ENCODE measurements around the gene KERA. TPM values are rescaled to one million over a fixed set of nuclear protein-coding genes. Genes with fewer than 3 reads are reported as not detected.

KERA gene
- polyA plus RNA-seq, 3 donors = not detected

DNA sequence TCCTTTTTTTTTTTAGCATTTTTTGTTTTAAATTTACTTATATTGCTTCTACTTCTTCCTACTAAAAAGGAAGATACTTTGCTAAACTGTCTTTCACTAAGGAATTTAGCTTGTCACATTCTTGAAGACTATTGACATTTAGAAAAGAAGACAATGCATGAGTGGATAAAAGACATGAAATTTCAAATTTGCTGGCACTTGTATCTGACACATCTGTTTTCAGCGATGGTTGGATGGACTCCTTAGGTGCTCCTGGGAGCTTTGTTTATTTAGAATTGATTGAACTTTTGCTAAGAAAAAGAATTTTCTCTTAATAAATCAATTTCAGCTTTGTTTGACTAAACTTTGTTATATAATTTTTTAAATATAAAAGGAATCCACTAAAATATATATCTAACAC is 3.3 kb upstream of the KERA start:
- Mint-ChIP-seq H3K27ac (no peak overlapping the region), H3K4me3 (no peak overlapping the region), H3K9me3 (no peaks in the 10 kb centered on the region), H3K4me1 (no peaks in the 10 kb centered on the region), H3K27me3 (ENCODE audit: low read depth in 3 of 3) (no peaks in the 10 kb centered on the region), H3K36me3 (no peaks in the 10 kb centered on the region)
- intact Hi-C loops (cut with micrococcal nuclease) = no loop called here
- Histone ChIP-seq H3K79me2 (ENCODE audit: insufficient read depth, low read length) (no peaks in the 10 kb centered on the region), H3K36me3 (replicated peaks in 1 of 2; ENCODE audit: control insufficient read depth in 1 of 2, insufficient read depth in 2 of 2, low read length in 2 of 2) (no peaks in the 10 kb centered on the region), H4K20me1 (ENCODE audit: insufficient read depth, low read length) (no peaks in the 10 kb centered on the region), H3K9me3 (replicated peaks in 1 of 2; ENCODE audit: control insufficient read depth in 1 of 2, insufficient read depth in 1 of 2, low read length in 2 of 2) (no peaks in the 10 kb centered on the region), H3K4me3 (replicated peaks in 1 of 3; ENCODE audit: low read depth in 2 of 3, low read length in 3 of 3) (no peak overlapping the region), H3K27ac (ENCODE audit: low read depth in 1 of 2, low read length in 2 of 2) (no peak overlapping the region), H3K4me1 (ENCODE audit: control insufficient read depth in 1 of 2, insufficient read depth in 2 of 2, low read length in 2 of 2) (no peaks in the 10 kb centered on the region), H3K4me2 (replicated peaks; ENCODE audit: extremely low read depth, low read length, poor library complexity, severe bottlenecking) (no peak overlapping the region), H3K9ac (ENCODE audit: insufficient read depth, low read length, poor library complexity, severe bottlenecking) (no peak overlapping the region), H3K27me3 (ENCODE audit: control insufficient read depth in 2 of 2, insufficient read depth in 2 of 2, low read length in 2 of 2) (no peaks in the 10 kb centered on the region), H2AFZ (ENCODE audit: insufficient read depth, low read depth, low read length, poor library complexity, severe bottlenecking) (no peak overlapping the region)
- TF ChIP-seq, protein P1, sequence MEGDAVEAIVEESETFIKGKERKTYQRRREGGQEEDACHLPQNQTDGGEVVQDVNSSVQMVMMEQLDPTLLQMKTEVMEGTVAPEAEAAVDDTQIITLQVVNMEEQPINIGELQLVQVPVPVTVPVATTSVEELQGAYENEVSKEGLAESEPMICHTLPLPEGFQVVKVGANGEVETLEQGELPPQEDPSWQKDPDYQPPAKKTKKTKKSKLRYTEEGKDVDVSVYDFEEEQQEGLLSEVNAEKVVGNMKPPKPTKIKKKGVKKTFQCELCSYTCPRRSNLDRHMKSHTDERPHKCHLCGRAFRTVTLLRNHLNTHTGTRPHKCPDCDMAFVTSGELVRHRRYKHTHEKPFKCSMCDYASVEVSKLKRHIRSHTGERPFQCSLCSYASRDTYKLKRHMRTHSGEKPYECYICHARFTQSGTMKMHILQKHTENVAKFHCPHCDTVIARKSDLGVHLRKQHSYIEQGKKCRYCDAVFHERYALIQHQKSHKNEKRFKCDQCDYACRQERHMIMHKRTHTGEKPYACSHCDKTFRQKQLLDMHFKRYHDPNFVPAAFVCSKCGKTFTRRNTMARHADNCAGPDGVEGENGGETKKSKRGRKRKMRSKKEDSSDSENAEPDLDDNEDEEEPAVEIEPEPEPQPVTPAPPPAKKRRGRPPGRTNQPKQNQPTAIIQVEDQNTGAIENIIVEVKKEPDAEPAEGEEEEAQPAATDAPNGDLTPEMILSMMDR (IDR thresholded peaks at IDR 0.05) = no peak
- no CpG with 5 or more reads among the region's 1 CpG for WGBS (ENCODE audit: insufficient coverage)
- no peak for DNase-seq

DNA sequence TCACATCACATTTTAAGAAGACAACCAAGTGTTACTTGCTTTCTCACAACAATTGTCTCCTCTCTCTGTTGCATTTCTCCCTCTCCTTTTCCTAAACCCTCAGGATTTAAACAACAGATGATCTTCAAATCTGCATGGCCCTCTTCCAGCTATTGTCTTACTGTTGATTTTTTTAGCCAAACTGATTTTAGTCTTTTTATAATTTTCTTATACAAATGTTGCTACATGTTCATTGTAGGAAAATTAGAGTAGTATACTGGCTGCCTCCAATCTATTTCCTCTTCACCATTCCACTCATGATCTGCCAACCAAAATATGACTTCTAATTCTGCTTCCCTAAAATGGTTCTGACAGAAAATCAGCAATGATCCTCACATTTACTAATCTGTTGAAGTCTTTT is 1.4 kb upstream of the KERA start:
- no peak overlapping the region for H3K4me3 Mint-ChIP-seq
- Histone ChIP-seq H3K36me3 (replicated peaks in 1 of 2; ENCODE audit: control insufficient read depth in 1 of 2, insufficient read depth in 2 of 2, low read length in 2 of 2) (no peaks in the 10 kb centered on the region), H3K4me3 (replicated peaks in 1 of 3; ENCODE audit: low read depth in 2 of 3, low read length in 3 of 3) (no peak overlapping the region), H3K79me2 (ENCODE audit: insufficient read depth, low read length) (no peaks in the 10 kb centered on the region), H3K9ac (ENCODE audit: insufficient read depth, low read length, poor library complexity, severe bottlenecking) (no peak overlapping the region), H3K4me1 (ENCODE audit: control insufficient read depth in 1 of 2, insufficient read depth in 2 of 2, low read length in 2 of 2) (no peaks in the 10 kb centered on the region), H2AFZ (ENCODE audit: insufficient read depth, low read depth, low read length, poor library complexity, severe bottlenecking) (no peak overlapping the region), H3K27ac (ENCODE audit: low read depth in 1 of 2, low read length in 2 of 2) (no peak overlapping the region), H3K27me3 (ENCODE audit: control insufficient read depth in 2 of 2, insufficient read depth in 2 of 2, low read length in 2 of 2) (no peaks in the 10 kb centered on the region), H3K4me2 (replicated peaks; ENCODE audit: extremely low read depth, low read length, poor library complexity, severe bottlenecking) (no peak overlapping the region), H3K9me3 (replicated peaks in 1 of 2; ENCODE audit: control insufficient read depth in 1 of 2, insufficient read depth in 1 of 2, low read length in 2 of 2) (no peaks in the 10 kb centered on the region), H4K20me1 (ENCODE audit: insufficient read depth, low read length) (no peaks in the 10 kb centered on the region)
- H3K27ac Mint-ChIP-seq = no peak overlapping the region
- H3K9me3 Mint-ChIP-seq = no peaks in the 10 kb centered on the region
- no peaks in the 10 kb centered on the region for H3K36me3 Mint-ChIP-seq
- no peak for DNase-seq
- no peaks in the 10 kb centered on the region for H3K27me3 Mint-ChIP-seq (ENCODE audit: low read depth in 3 of 3)
- TF ChIP-seq, protein P1 (IDR thresholded peaks at IDR 0.05) = no peak
- intact Hi-C loops (cut with micrococcal nuclease) = no loop called here
- H3K4me1 Mint-ChIP-seq = no peaks in the 10 kb centered on the region
